Heart right ventricle (tissue), 16 donors: ENCODE results near the gene KIF5A. TPM values are rescaled to one million over a fixed set of nuclear protein-coding genes. Genes with fewer than 3 reads are reported as not detected.

Source experiments
- ATAC-seq, 8 donors: fragments of 200-7000 bp; cut with Tn5 transposase; one replicate each; pipeline ENCODE4 v1.9.1; 2020; ENCODE audit warnings: mild to moderate bottlenecking in 8 of 8, moderate library complexity in 8 of 8, moderate number of reproducible peaks in 1 of 8
- DNase-seq, 2 donors: peaks; one replicate each; pipeline ENCODE4 v3.0.0-alpha.2; 2020
- H3K27ac ChIP-seq, 10 donors: fragments of 200-600 bp; sonication (generic) in 2 of 10; one replicate each; pipeline versions ENCODE4 v1.5.0 to v1.8.0; 2020 to 2022; ENCODE audit warnings: mild to moderate bottlenecking in 3 of 10
- H3K27me3 ChIP-seq, 7 donors: fragments of 200-600 bp; one replicate each; pipeline ENCODE4 v1.8.0; 2021 to 2022; ENCODE audit warnings: mild to moderate bottlenecking in 2 of 7
- H3K36me3 ChIP-seq, 9 donors: fragments of 200-600 bp; sonication (generic) in 1 of 9; one replicate each; pipeline versions ENCODE4 v1.5.0 to v1.8.0; 2020 to 2022; ENCODE audit warnings: mild to moderate bottlenecking in 2 of 9
- H3K4me1 ChIP-seq, 9 donors: fragments of 200-600 bp; sonication (generic) in 1 of 9; one replicate each; pipeline versions ENCODE4 v1.5.0 to v1.8.0; 2020 to 2022; ENCODE audit warnings: mild to moderate bottlenecking in 4 of 9
- H3K4me3 ChIP-seq, 10 donors: fragments of 200-600 bp; sonication (generic) in 2 of 10; one replicate each; pipeline versions ENCODE4 v1.5.0 to v1.8.0; 2020 to 2022; ENCODE audit warnings: mild to moderate bottlenecking in 7 of 10, moderate library complexity in 2 of 10
- H3K9me3 ChIP-seq, 11 donors: fragments of 200-600 bp in 10 of 11; sonication (generic) in 2 of 11; one replicate each; pipeline versions ENCODE4 v1.5.0 to v1.8.0; 2013 to 2022; ENCODE audit warnings: mild to moderate bottlenecking in 2 of 11, control low read depth in 1 of 11, moderate library complexity in 1 of 11
- WGBS, 2 donors: extraction: QIAGEN DNeasy Blood & Tissue Kit; methylation state at CpG; one replicate each; pipeline ENCODE4 v1.1.7; 2013; ENCODE audit warnings: inconsistent platforms in 1 of 2; 5-methylcytosine and 5-hydroxymethylcytosine counted together
- intact Hi-C, 10 donors: fragments of 100-400 bp; cut with DNase I; formaldehyde crosslinking; loops; one replicate each; pipeline versions ENCODE4 v1.11.1 to v1.14.2; 2022
- polyA plus RNA-seq, 2 donors: library from polyadenylated mRNA; stranded (reverse); fragments of 200-250 nt; gene quantifications; one replicate each; pipeline ENCODE4 v1.2.3, GENCODE V29; 2013
- total RNA-seq, 10 donors: library from RNA; stranded (reverse); fragmentation: NEBNext Ultra II Directional in 3 of 10; extraction: Animal tissue kit (Norgen Biotek cat#: 25700) in 3 of 10; gene quantifications; one replicate each; pipeline versions ENCODE4 v1.2.1 to v1.2.4, GENCODE V29; 2021 to 2023
- TF ChIP-seq, protein P1 (sequence below), 9 donors: fragments of 200-600 bp; sonication (generic) in 2 of 9; IDR thresholded peaks; one replicate each; pipeline versions ENCODE4 v1.5.0 to v1.8.0; 2021 to 2022; ENCODE audit warnings: antibody characterized with exemption in 9 of 9, mild to moderate bottlenecking in 5 of 9, moderate library complexity in 1 of 9
- donor health status: Arrhythmogenic right ventricular cardiomyopathy.
- donor health status: ischemic (EF 13 %, LVEDD 7.1; RV severe dilation, severe dysfunction).
- donor health status: healthy with polysubstance abuse.
- donor health status: DM: no; HTN: yes; CAD: no.
- donor health status: DM: no; HTN: no; CAD: no.
- donor health status: ischemic (EF 25% LVEDD 6.9; RV normal size, moderate dysfunction).
- donor health status: ischemic (EF 25% LVEDD 5.7; RV mildly dilated, moderate dysfunction).
- donor health status: healthy.
- donor health status: DM: yes; HTN: yes; CAD: no.
- donor health status: Ischemic cardiomyopathy.
- donor health status: ischemic (EF 35%, LVEDD 5.7; RV mildly dilated, moderate dysfunction).
- donor health status: nonischemic (EF 11% LVEDD 7.7; RV severe dilation, severe dysfunction).
- donor health status: DM: yes; HTN: yes; CAD: no.
- donor health status: PGD.
- donor health status: ischemic (EF 29% LVEDD 5.4; RV normal size, mild dysfunction).
- donor health status: nonischemic (EF 23%, LVEDD 6.1; RV moderate dilation, normal function).

The KIF5A gene
- total and polyA plus RNA-seq, 12 donors, result 0.05 to 0.29 (median 0.07) TPM; not detected in 5

DNA sequence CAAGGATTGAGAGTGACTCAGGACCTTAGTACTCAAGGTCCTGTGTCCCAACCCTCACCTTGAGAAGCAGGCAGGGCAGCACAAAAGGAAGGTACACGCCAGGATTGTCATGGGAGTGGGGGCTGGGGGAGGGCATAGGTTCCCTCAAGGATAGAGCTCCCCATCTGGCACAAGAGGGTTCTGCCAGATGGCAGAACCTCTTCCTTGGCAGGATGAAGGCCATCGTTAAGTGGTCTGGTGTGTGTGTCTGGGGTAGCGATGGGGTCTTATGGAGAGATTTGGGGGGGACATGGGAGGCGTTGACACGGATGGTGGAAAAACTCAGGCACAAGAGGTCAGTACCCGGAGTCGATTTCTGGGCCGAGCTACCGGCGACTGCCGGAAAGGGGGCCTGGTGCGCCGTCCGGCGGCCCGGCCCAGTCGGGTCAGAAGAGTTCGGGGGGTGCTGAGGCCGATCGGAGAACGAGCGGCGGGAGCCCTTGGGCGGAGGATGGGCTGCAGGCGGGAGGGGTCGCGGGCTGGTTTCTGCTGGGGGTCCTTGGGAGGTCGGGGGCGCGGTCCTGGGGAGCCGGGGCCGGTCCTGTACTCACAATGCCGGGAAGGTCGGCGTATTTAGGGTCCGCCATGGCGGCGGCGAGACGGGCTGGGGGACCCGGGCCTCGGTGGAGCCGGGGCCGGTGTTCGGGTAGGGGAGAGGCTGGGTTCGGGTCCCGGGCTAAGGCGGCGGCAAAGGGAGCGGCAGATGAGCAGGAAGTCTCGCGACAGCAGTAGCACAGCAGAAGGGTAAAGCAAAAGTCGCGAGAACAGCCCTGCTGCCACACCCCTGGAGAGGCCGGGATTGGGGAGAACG lies 3.2 kb upstream of the KIF5A start, which contains the start of gene DCTN2:
Gene DCTN2 (minus strand): TSS at position 755 of the 850 bp plus-strand sequence. CDS start 129 bp downstream, at position 626.
- TF ChIP-seq, protein P1, sequence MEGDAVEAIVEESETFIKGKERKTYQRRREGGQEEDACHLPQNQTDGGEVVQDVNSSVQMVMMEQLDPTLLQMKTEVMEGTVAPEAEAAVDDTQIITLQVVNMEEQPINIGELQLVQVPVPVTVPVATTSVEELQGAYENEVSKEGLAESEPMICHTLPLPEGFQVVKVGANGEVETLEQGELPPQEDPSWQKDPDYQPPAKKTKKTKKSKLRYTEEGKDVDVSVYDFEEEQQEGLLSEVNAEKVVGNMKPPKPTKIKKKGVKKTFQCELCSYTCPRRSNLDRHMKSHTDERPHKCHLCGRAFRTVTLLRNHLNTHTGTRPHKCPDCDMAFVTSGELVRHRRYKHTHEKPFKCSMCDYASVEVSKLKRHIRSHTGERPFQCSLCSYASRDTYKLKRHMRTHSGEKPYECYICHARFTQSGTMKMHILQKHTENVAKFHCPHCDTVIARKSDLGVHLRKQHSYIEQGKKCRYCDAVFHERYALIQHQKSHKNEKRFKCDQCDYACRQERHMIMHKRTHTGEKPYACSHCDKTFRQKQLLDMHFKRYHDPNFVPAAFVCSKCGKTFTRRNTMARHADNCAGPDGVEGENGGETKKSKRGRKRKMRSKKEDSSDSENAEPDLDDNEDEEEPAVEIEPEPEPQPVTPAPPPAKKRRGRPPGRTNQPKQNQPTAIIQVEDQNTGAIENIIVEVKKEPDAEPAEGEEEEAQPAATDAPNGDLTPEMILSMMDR (IDR thresholded peaks at IDR 0.05), result peak in 3 of 9 donors; percentile 6 to 23 (median 12)
- 1% methylated on average over 56 of the region's 56 CpGs for WGBS, 2 donors
- intact Hi-C loops, result loop anchor here in 2 of 10 donors (2.0 kb wide), 1 partner anchor 24 kb away; the partner anchor contains the start of gene MBD6 (in 2 of the 2)

DNA sequence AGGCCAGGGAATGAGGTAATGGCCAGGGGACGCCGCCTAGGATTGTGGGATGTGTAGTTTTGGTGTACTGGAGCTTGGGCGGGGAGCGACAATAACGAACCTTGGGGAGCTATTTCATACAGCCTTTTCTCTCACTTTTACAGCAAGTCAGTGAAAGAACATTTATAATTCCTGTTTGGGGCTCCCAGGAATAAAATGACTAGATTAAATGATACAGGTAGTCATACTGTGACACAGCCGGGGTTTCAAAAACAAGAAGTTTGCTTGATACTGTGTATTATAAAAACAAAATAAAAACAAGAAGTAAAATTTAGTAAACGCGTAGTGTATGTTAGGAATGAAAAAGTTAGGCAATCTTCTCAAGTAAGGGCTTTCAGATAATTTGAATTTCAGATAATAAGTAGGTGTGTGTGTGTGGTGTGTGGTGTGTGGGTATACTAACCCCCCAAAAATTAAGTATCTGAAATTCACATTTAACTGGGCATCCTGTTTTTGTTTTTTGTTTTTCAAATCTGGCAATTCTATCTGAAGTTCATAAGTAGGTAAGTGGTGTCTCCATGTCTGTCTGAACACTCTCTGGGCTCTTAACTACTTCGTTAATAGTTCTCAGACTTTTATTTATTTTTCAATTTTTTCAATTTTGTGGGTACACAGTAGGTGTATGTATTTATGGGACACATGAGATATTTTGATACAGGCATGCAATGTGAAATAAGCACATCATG lies 2.4 kb upstream of the KIF5A start:
- DNase-seq, result no peak
- H3K9me3 ChIP-seq, result no peaks in the 10 kb centered on the region
- no peak for ATAC-seq
- peak overlapping the region in 7 of 10 donors; percentile 88 to 95 (median 92) for H3K27ac ChIP-seq
- intact Hi-C loops, result loop anchor here in 2 of 10 donors (2.0 kb wide), 1 partner anchor 25 kb away; the partner anchor contains the start of gene MBD6 (in 2 of the 2)
- H3K4me1 ChIP-seq, result peaks cover 13 to 45% (median 37%) of the 10 kb centered on the region in 9 donors
- TF ChIP-seq, protein P1 (IDR thresholded peaks at IDR 0.05), result no peak
- 22 to 24% methylated on average over 9 of the region's 9 CpGs for WGBS, 2 donors
- peaks cover 0 to 5% (median 0%) of the 10 kb centered on the region in 9 donors for H3K36me3 ChIP-seq
- peaks cover 0 to 41% (median 34%) of the 10 kb centered on the region in 7 donors for H3K27me3 ChIP-seq
- H3K4me3 ChIP-seq, result peak overlapping the region; percentile 86 to 99 (median 96)

More for the DNA sequence above, 3.2 kb upstream of the KIF5A start, which contains the start of gene DCTN2:
- peak within 1 kb of the TSS; percentile 86 to 99 (median 96) for H3K4me3 ChIP-seq
- H3K27me3 ChIP-seq, result peaks cover 0 to 36% (median 34%) of the 10 kb centered on the region in 7 donors
- peaks cover 0 to 13% (median 5%) of the 10 kb centered on the region in 9 donors for H3K36me3 ChIP-seq
- H3K9me3 ChIP-seq, result no peaks in the 10 kb centered on the region
- peak; percentile 93 to 98 for DNase-seq
- H3K27ac ChIP-seq, result peak within 1 kb of the TSS; percentile 46 to 95 (median 88)
- peak; percentile 97 to 100 (median 99) for ATAC-seq
- peaks cover 13 to 45% (median 37%) of the 10 kb centered on the region in 9 donors for H3K4me1 ChIP-seq

DNA sequence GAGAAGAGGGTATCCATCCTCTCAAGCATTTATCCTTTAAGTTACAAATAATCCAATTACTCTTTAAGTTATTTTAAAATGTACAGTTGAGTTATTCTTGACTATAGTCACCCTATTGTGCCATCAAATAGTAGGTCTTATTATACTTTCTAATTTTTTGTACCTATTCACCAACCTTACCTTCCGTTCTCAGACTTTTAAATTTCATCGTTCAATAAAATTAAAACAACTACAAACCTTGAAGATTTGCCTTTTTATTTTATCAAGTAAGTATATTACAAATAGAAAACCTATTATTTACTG lies 1.9 kb upstream of the KIF5A start:
- Histone ChIP-seq H3K4me3 (no peak overlapping the region), H3K36me3 (no peaks in the 10 kb centered on the region), H3K4me1 (peaks cover 13 to 45% (median 37%) of the 10 kb centered on the region in 9 donors), H3K27ac (no peak overlapping the region), H3K9me3 (no peaks in the 10 kb centered on the region), H3K27me3 (peaks cover 0 to 43% (median 36%) of the 10 kb centered on the region in 7 donors)
- no peak for DNase-seq
- TF ChIP-seq, protein P1 (IDR thresholded peaks at IDR 0.05), result no peak
- ATAC-seq, result no peak
- intact Hi-C loops, result no loop called here
- 96 to 97% methylated on average over 2 of the region's 2 CpGs for WGBS, 2 donors

DNA sequence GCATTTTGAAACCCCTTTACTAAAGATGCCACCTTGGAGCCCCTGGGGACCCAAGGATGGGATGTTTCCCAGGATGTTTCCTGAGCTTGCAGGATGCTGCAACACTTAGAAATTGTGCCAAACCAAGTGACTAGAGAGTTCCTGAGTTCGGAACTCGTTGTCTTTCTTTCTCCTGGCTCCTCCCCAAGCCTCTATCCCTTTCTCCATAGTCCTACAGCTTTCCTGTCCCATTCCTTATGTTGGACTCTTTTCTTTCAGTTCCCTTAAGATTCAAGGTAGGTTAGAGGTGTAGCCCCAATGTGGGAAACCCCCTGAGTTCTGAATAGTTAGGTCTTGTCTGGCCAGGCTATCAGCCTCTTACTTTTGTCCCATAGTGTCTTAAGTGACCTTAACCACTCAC lies 1.4 kb upstream of the KIF5A start:
- Histone ChIP-seq H3K4me1 (peaks cover 13 to 42% (median 34%) of the 10 kb centered on the region in 9 donors), H3K9me3 (no peaks in the 10 kb centered on the region), H3K4me3 (no peak overlapping the region), H3K27me3 (peaks cover 0 to 48% (median 40%) of the 10 kb centered on the region in 7 donors), H3K36me3 (no peaks in the 10 kb centered on the region), H3K27ac (no peak overlapping the region)
- 38 to 44% methylated on average over 2 of the region's 2 CpGs for WGBS, 2 donors
- intact Hi-C loops, result no loop called here
- TF ChIP-seq, protein P1 (IDR thresholded peaks at IDR 0.05), result no peak
- no peak for ATAC-seq
- DNase-seq, result no peak
